ENCODE results near the gene FMN2. TPM values are rescaled to one million over a fixed set of nuclear protein-coding genes. Genes with fewer than 3 reads are reported as not detected.
"Not testable (repeated sequence)": the region's sequence is repeated elsewhere in the genome, so short reads cannot be mapped to it uniquely, and the experiment has no call there.

FMN2 gene
- total RNA-seq, 1 donor from 2014 or later: not detected

DNA sequence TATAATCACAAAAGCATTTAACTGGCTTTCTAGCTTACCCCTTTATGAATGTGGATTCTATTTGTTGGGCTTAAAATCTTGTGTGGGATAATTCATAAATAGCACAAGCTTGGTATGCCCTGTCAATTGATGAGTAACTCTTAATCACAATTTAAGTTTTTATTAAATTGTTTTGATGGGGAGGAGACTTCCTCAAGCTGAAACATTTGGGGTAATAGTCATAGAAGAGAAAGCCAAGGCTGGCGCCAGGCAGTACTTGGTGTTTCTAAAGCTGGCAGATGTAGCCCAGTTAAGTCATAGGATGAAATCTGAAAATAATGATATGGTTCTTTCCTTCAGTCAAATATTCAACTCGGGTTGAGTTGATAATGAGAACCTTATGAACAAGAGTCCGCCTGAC is 167.2 kb downstream of the FMN2 start:
- ChIA-PET CTCF (no interaction called here), POLR2A (no interaction called here)
- no peaks in the 10 kb centered on the region for H3K36me3 Mint-ChIP-seq (ENCODE audit: low read depth)
- H3K27ac Mint-ChIP-seq: no peak overlapping the region
- no peak overlapping the region for H3K4me3 Mint-ChIP-seq
- H3K27me3 Mint-ChIP-seq: no peaks in the 10 kb centered on the region
- DNase-seq: no peak
- no peak for ATAC-seq (ENCODE audit: low read depth)
- TF ChIP-seq, protein P1, sequence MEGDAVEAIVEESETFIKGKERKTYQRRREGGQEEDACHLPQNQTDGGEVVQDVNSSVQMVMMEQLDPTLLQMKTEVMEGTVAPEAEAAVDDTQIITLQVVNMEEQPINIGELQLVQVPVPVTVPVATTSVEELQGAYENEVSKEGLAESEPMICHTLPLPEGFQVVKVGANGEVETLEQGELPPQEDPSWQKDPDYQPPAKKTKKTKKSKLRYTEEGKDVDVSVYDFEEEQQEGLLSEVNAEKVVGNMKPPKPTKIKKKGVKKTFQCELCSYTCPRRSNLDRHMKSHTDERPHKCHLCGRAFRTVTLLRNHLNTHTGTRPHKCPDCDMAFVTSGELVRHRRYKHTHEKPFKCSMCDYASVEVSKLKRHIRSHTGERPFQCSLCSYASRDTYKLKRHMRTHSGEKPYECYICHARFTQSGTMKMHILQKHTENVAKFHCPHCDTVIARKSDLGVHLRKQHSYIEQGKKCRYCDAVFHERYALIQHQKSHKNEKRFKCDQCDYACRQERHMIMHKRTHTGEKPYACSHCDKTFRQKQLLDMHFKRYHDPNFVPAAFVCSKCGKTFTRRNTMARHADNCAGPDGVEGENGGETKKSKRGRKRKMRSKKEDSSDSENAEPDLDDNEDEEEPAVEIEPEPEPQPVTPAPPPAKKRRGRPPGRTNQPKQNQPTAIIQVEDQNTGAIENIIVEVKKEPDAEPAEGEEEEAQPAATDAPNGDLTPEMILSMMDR (IDR thresholded peaks at IDR 0.05): no peak
- peaks cover 5% of the 10 kb centered on the region for H3K9me3 Mint-ChIP-seq
- H3K4me1 Mint-ChIP-seq: no peaks in the 10 kb centered on the region
- intact Hi-C loops (cut with micrococcal nuclease): no loop called here

DNA sequence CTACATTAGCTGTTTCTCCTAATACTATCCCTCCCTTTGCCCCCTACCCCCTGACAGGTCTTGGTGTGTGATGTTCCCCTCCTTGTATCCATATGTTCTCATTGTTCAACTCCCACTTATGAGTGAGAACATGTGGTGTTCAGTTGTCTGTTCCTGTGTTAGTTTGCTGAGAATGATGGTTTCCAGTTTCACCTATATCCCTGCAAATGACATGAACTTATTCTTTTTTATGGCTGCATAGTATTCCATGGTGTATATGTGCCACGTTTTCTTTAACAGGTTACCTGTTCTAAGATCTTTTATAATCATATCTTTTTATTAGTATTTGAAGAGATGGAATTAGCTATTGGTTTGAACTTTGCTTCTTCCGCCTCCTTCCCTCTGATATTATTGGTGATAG is 172.8 kb downstream of the FMN2 start:
- CTCF ChIA-PET; DNase-seq; H3K36me3 Mint-ChIP-seq (ENCODE audit: low read depth); intact Hi-C loops (cut with micrococcal nuclease); H3K4me1 Mint-ChIP-seq; H3K27ac Mint-ChIP-seq; ATAC-seq (ENCODE audit: low read depth); H3K27me3 Mint-ChIP-seq; H3K4me3 Mint-ChIP-seq; H3K9me3 Mint-ChIP-seq; POLR2A ChIA-PET: not testable (repeated sequence)

DNA sequence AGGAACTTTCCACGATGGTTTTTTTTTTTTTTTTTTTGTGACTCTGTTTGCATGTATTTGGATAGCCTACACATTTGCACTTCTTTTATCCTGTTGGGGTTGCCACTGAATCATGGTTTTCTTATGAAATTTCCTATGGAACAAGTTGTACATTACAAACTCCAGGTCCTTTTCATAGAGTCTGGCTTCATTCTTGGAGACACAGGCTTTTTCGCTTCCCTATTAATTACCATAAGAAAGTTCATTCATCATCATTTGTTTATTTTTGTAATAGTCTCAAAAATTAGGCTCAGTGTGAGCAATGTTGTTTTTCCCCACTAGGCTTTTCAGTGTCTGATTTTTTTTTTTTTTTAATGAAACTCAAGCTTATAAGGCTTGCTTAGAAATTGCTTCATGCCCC is 179.4 kb downstream of the FMN2 start:
- ChIA-PET POLR2A (no interaction called here), CTCF (no interaction called here)
- Mint-ChIP-seq H3K27ac (no peak overlapping the region), H3K36me3 (ENCODE audit: low read depth) (no peaks in the 10 kb centered on the region), H3K9me3 (peaks cover 14% of the 10 kb centered on the region), H3K4me3 (no peak overlapping the region), H3K27me3 (no peaks in the 10 kb centered on the region), H3K4me1 (no peaks in the 10 kb centered on the region)
- ATAC-seq (ENCODE audit: low read depth) (no peak), DNase-seq (no peak)
- TF ChIP-seq, protein P1 (IDR thresholded peaks at IDR 0.05): no peak
- intact Hi-C loops (cut with micrococcal nuclease): no loop called here

DNA sequence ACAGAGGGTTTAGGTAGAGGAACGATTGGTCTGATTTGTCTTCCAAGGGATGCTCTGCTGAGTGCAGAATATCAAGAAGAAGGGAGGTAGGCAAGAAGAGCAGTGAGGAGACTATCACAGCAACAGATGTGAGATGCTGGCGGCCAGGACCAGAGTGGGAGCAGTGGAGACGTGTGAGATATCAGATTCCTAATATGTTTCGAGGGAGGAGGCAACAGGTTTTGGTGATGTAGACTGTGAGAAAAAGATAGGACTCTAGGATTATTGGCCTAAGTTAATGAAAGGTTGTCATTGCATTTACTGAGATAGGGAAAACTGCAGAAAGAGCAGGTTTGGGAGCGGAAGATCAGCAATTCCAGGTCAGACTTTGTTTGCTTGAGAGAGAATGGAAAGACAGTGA is 182.9 kb downstream of the FMN2 start:
- H3K36me3 Mint-ChIP-seq (ENCODE audit: low read depth): no peaks in the 10 kb centered on the region
- POLR2A ChIA-PET: no interaction called here
- CTCF ChIA-PET: no interaction called here
- TF ChIP-seq, protein P1 (IDR thresholded peaks at IDR 0.05): no peak
- H3K4me3 Mint-ChIP-seq: no peak overlapping the region
- ATAC-seq (ENCODE audit: low read depth) (no peak), DNase-seq (no peak)
- H3K9me3 Mint-ChIP-seq: peaks cover 12% of the 10 kb centered on the region
- H3K4me1 Mint-ChIP-seq: no peaks in the 10 kb centered on the region
- H3K27ac Mint-ChIP-seq: no peak overlapping the region
- no peaks in the 10 kb centered on the region for H3K27me3 Mint-ChIP-seq
- intact Hi-C loops (cut with micrococcal nuclease): no loop called here

DNA sequence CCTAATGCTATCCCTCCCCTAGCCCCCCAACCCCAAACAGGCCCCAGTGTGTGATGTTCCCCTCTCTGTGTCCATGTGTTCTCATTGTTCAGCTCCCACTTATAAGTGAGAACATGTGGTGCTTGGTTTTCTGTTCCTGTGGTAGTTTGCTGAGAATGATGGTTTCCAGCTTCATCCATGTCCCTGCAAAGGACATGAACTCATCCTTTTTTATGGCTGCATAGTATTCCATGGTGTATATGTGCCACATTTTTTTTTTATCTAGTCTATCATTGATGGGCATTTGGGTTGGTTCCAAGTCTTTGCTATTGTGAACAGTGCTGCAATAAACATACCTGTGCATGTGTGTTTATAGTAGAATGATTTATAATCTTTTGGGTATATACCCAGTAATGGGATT is 183.5 kb downstream of the FMN2 start:
- peaks cover 12% of the 10 kb centered on the region for H3K9me3 Mint-ChIP-seq
- H3K27ac Mint-ChIP-seq; intact Hi-C loops (cut with micrococcal nuclease): not testable (repeated sequence)

DNA sequence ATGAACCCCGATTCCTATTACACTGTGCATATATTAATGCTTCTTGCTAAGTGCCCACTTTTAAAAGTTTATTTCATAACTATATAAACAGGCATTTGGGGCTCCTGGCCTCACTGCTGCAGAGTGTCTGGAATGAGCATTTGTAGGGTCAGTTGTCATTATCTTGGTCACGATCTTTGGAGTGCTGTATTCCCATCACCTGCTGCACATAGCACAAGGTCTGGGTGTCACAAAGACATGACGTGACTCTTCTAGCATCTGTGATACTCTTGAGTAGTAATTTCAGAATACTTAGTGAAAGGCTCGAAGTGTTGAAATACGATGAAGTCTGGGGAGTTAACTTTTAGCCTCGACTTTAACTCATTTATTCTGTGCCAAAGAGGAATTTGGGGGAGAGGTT is 186.4 kb downstream of the FMN2 start:
- DNase-seq (no peak), ATAC-seq (ENCODE audit: low read depth) (no peak)
- TF ChIP-seq, protein P1 (IDR thresholded peaks at IDR 0.05): no peak
- H3K4me1 Mint-ChIP-seq: no peaks in the 10 kb centered on the region
- no peaks in the 10 kb centered on the region for H3K36me3 Mint-ChIP-seq (ENCODE audit: low read depth)
- intact Hi-C loops (cut with micrococcal nuclease): no loop called here
- H3K27me3 Mint-ChIP-seq: no peaks in the 10 kb centered on the region
- H3K9me3 Mint-ChIP-seq: peaks cover 10% of the 10 kb centered on the region
- no peak overlapping the region for H3K27ac Mint-ChIP-seq
- ChIA-PET POLR2A (no interaction called here), CTCF (no interaction called here)
- no peak overlapping the region for H3K4me3 Mint-ChIP-seq

More for the DNA sequence above, 183.5 kb downstream of the FMN2 start:
- H3K36me3 Mint-ChIP-seq (ENCODE audit: low read depth); CTCF ChIA-PET; ATAC-seq (ENCODE audit: low read depth); DNase-seq; H3K4me1 Mint-ChIP-seq; H3K27me3 Mint-ChIP-seq; H3K4me3 Mint-ChIP-seq; POLR2A ChIA-PET: not testable (repeated sequence)
